Mesenteric fat pad (tissue), 1 donor: ENCODE measurements around the gene PCTP. TPM values are rescaled to one million over a fixed set of nuclear protein-coding genes. Genes with fewer than 3 reads are reported as not detected.

ENCODE experiments used
- DNase-seq: peaks from one replicate; pipeline ENCODE4 v3.0.0-alpha.2; 2020; ENCODE audit warnings: low spot score
- total RNA-seq: library from RNA; stranded (reverse); fragmentation: NEBNext Ultra II Directional; extraction: Animal tissue kit (Norgen Biotek cat#: 25700); gene quantifications from one replicate; pipeline ENCODE4 v1.2.1, GENCODE V29; 2021
- donor health status: DM: yes; HTN: yes; CAD: no.

PCTP gene
- total RNA-seq, 1 donor from 2014 or later = 22.5 TPM

DNA sequence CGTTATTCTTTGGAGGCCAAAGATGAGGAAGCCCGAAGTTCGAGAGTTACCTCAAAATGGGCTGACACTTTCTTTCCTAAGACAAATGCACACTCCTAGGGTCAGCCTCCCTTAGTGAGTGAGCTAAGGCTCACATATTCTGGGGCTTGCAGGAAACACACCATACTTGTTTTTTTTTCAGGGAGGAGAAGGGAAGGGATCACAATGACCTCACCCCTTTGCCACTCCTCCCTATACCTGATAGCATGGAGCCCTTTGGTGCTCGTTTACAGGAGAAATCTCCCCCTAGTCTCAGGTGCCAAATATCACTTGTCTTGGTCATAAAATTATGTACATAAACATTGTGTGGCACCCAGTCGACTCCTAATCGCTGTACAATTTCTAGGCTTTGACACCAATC is 23.6 kb upstream of the PCTP start:
- no peak for DNase-seq

GRCh38 chr17:55727920-55728319 is 22.9 kb upstream of the PCTP start:
- no peak for DNase-seq

- no peak for DNase-seq
These were observed 22.5 kb upstream of the PCTP start for GRCh38 chr17:55728361-55728760.

GRCh38 chr17:55728833-55729232 is 22.0 kb upstream of the PCTP start:
- DNase-seq = no peak

- DNase-seq = no peak
These were observed 21.4 kb upstream of the PCTP start for GRCh38 chr17:55729484-55729883.

DNA sequence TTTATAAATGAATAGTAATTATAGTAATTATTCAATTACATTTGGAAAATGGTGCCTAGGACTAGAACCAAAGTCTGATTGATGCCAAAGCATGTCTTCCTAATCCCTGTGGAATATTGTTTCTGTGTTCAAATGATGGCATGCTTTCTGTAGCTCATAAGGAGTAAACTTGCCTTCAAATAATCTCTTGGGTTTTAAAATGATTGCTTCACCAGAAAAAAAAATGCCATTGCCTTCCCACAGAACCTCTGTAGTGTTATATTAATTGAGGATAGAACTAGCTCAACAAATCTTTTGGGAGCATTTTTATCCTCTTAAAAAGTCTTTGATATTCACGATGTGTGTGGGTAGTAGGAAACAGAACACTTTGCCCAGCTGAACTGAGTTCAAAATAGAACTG is 20.5 kb upstream of the PCTP start:
- no peak for DNase-seq

DNA sequence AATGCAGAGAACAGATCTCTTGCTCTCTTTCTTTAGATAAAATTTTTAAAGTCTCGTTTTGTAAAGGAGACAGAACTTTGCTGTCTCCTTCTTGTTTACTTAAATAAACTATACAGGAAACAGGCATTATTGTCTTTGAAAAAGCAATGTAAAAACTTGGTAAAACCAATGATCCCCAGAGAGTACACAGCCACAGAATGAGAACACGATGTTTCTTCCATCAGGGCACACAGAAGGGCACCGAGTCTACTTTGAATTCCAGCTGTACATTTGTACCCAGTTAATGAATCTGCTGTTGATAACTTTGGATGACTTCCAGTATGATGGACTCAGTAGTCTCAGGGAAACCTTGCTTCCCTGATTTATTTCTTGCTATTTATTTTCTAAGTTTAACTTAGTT is 20.0 kb upstream of the PCTP start:
- no peak for DNase-seq

DNA sequence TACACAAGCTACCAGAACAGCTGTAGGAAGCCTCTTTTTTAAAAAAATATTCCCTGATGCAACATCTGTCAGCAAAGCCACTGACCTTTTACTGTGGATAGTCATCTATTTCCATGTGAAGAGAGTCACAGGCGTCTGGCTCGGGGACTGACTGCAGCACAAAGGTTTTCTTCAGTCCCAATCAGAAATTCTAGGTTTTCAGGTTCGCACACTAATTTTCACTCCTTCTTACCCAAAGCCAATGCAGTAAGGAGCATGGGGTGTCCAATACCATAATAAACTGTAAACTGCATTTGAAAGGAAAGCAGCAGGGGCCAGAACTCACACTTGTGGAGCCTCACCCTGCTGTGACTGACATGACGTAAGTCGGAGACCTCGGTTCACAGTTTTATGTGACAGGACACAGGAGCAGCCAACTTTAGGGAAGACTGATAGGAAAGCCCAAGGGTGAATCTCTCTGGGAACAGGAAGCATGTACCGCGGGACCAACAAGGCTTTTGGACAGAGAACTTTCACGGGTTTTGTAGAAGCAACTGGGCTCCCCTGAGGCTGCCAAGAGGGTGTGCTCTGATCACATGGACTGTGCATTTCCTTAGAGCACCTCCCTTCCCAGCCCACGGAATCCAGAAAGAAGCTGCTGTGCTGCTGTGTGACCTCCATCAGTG is 19.1 kb upstream of the PCTP start:
- no peak for DNase-seq

DNA sequence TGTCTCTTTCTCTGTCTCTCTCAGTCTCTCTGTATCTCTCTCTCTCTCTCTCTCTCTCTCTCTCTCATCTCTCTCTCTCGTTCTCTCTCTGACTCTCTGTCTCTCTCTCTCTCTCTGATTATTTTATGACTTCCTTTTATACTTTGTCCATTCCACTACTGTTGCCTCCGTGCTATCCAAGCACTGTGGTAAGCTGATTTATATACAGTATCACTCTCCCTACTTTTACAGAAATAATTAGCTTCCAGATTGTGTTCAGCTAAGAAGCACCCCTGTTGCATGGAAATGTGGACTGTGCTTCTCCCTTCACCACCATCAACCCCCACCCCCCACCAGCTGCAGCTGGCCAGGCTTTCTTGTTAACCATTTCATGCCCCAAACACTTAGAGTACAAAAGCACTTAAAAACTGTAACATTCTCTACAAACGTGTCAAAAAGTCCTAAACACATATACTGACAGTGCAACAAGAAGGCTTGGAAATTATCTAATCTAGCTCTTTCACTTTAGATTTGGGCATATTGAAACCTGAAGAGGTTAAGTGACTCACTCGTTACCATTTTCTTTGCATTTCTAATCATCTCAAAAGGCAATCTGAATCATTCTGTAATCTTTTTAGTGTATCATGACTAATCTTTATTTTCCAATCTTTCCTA is 16.6 kb upstream of the PCTP start:
- DNase-seq = no peak

- DNase-seq = no peak
These were observed 15.0 kb upstream of the PCTP start for GRCh38 chr17:55735731-55736405.

- DNase-seq = no peak
These were observed 12.8 kb upstream of the PCTP start for GRCh38 chr17:55737976-55738501.

- DNase-seq = no peak
These were observed 10.1 kb upstream of the PCTP start for GRCh38 chr17:55740511-55741355.

DNA sequence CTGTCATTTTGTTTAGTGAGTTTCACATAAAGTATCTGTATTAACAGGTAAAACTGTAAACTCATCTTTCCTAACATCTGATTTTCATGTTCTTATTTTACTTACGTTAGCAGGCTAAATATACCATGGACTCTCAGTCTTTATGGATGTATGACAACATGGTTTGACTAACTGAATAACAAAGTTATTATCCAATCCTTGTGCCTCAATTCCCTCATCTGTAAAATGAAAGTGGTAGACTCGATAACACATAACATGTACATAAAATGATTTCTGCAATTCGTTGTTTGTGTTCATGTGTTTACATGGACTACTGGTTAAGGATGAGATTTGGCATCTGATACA is 9.5 kb upstream of the PCTP start:
- no peak for DNase-seq

GRCh38 chr17:55742272-55743102 is 8.4 kb upstream of the PCTP start:
- no peak for DNase-seq

DNA sequence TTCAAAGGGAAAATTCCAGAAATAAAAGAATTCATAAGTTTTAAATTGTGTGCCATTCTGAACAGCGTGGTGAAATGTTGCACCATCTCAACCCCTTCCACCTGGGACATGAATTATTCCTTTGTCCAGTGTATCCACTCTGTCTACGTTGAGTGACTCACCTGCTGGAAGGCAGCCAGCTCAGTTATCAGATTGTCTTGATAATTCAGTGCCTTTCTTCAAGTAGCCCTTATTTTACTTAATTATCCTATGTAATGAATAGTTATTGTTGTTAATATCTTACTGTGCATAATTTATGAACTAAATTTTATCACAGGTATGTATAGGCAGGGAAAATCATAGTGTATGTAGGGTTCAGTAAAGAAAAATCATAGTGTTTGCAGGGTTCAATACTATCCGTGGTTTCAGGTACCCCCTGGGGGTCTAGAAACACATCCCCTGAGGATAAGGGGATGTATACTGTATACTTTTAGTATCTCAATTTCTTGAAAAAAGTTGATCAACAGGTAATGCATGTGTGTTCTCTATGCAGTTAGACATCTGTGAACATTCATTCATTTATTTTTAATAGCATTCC is 7.7 kb upstream of the PCTP start:
- no peak for DNase-seq

GRCh38 chr17:55745258-55745657 is 5.6 kb upstream of the PCTP start:
- DNase-seq = no peak

DNA sequence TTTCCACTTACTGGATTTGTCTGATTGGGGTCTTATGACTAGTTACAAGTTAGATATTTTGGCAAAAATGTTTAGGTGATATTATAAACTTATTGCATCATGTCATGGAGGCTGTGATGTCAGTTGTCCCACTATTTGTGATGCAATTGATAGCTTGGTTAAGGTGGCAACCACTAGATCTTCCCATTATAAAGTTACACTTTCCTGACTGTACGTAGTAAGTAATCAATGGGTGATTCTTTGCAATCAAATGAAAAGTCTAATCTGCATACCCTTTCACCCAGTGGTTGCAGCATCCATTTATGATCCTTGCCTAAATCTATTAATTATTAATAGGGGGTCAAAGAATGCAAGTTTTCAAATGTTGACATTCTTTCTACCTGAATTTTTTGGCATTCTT is 4.4 kb upstream of the PCTP start:
- DNase-seq = no peak

DNA sequence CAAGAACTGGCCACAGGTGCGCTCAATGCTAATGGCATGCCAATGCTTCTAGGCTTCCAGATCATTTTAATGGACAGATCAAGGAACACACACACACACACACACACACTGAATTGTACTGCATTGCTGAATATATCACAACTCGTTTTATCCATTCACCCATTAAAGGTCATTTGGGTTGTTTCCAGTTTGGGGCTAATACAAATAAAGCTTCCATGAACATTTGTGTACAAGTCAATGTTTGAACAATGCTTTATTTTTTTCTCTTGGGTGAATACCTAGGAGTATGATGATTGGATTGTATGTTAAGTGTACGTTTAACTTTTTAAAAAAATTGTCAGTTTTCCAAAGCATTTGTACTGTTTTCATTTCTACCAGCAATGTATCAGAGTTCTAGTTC is 3.6 kb upstream of the PCTP start:
- DNase-seq = no peak

DNA sequence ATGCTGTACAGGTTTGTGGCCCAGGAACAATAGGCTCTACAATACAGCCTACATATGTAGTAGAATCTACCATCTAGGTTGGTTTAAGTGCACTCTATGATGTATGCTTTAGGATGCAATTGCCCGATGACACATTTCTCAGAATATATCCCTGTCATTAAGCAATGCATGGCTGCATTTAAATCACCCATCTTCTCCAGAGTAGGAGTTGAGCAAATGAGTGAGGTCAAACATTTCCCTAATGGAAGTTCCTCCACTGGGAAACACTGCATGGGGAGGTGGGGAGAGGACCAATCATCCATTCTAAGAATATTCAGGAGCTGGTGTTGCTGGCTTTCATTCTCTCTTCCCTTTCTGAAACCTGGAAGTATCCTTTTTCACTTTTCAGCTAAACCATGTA is 2.0 kb upstream of the PCTP start:
- DNase-seq = no peak

- no peak for DNase-seq
These were observed 866 bp upstream of the PCTP start for GRCh38 chr17:55749985-55750384.
